Loucy (cell line): Measurements from ENCODE around the gene CENPA.
"Not testable (repeated sequence)": the region's sequence is repeated elsewhere in the genome, so short reads cannot be mapped to it uniquely, and the experiment has no call there.

ENCODE experiments used
- H2AFZ ChIP-seq: fragments of 200-600 bp; sonication (generic); 2 replicates; pipeline ENCODE4 v1.6.0; 2016; ENCODE audit warnings: antibody characterized with exemption, mild to moderate bottlenecking, low read length, moderate library complexity
- H3F3A ChIP-seq: fragments of 200-600 bp; 2 replicates; pipeline ENCODE4 v1.6.0; 2016; ENCODE audit warnings: antibody characterized with exemption, low read depth, mild to moderate bottlenecking
- H3K27me3 ChIP-seq: fragments of 200-600 bp; sonication (generic); 2 replicates; pipeline ENCODE4 v1.6.1; 2014; ENCODE audit warnings: low read length, mild to moderate bottlenecking; ENCODE audit not compliant: insufficient read depth, poor library complexity, severe bottlenecking
- H3K36me3 ChIP-seq: fragments of 200-600 bp; sonication (generic); 2 replicates; pipeline ENCODE4 v1.6.1; 2016; ENCODE audit warnings: low read length; ENCODE audit not compliant: insufficient read depth
- H3K4me1 ChIP-seq: fragments of 200-600 bp; sonication (generic); 2 replicates; pipeline ENCODE4 v1.5.1; 2014; ENCODE audit warnings: low read length, mild to moderate bottlenecking; ENCODE audit not compliant: insufficient read depth, poor library complexity, severe bottlenecking
- H3K4me2 ChIP-seq: fragments of 200-600 bp; sonication (generic); 2 replicates; pipeline ENCODE4 v1.6.0; 2014; ENCODE audit warnings: antibody characterized with exemption, low read length, low read depth, mild to moderate bottlenecking; ENCODE audit not compliant: poor library complexity, severe bottlenecking
- H3K4me3 ChIP-seq: fragments of 200-600 bp; sonication (generic); 2 replicates; pipeline ENCODE4 v1.5.1; 2014; ENCODE audit warnings: low read length, mild to moderate bottlenecking, mixed read lengths; ENCODE audit not compliant: poor library complexity, severe bottlenecking
- H3K79me2 ChIP-seq: fragments of 200-600 bp; sonication (generic); 2 replicates; pipeline ENCODE4 v1.6.1; 2014; ENCODE audit warnings: low read length; ENCODE audit not compliant: insufficient read depth
- H3K9ac ChIP-seq: fragments of 200-600 bp; sonication (generic); 2 replicates; pipeline ENCODE4 v1.6.0; 2014; ENCODE audit warnings: mild to moderate bottlenecking, low read depth, low read length, moderate library complexity; ENCODE audit not compliant: poor library complexity, severe bottlenecking
- H3K9me2 ChIP-seq: fragments of 200-600 bp; sonication (generic); replicated peaks from 2 replicates; pipeline ENCODE4 v1.6.1; 2016; ENCODE audit warnings: low read depth, low read length, mixed read lengths
- H3K9me3 ChIP-seq: fragments of 200-600 bp; sonication (generic); 2 replicates; pipeline ENCODE4 v1.6.1; 2014; ENCODE audit warnings: mild to moderate bottlenecking, antibody characterized with exemption, low read length, low read depth; ENCODE audit not compliant: insufficient read depth
- H4K20me1 ChIP-seq: fragments of 200-600 bp; sonication (generic); 2 replicates; pipeline ENCODE4 v1.6.0; 2014; ENCODE audit warnings: antibody characterized with exemption, low read length, mild to moderate bottlenecking; ENCODE audit not compliant: insufficient read depth, poor library complexity, severe bottlenecking
- CTCF ChIP-seq: fragments of 200-600 bp; sonication (generic); conservative IDR thresholded peaks from 2 replicates; pipeline ENCODE4 v1.5.1; 2014; ENCODE audit warnings: mild to moderate bottlenecking, antibody characterized with exemption, low read length
- EZH2phosphoT487 ChIP-seq: fragments of 200-600 bp; IDR thresholded peaks from 2 replicates; pipeline ENCODE4 v1.6.1; 2018; ENCODE audit warnings: antibody characterized with exemption, mild to moderate bottlenecking, moderate library complexity, borderline replicate concordance

The CENPA gene

GRCh38 chr2:26811791-26812694, 26.2 kb downstream of the CENPA start:
- Histone ChIP-seq H3K9ac (no peak overlapping the region), H4K20me1 (no peaks in the 10 kb centered on the region)

GRCh38 chr2:26812731-26813130, 26.9 kb downstream of the CENPA start:
- H3F3A ChIP-seq: no peaks in the 10 kb centered on the region
- no peak overlapping the region for H2AFZ ChIP-seq
- H3K9me2 ChIP-seq: no peaks in the 10 kb centered on the region
- TF ChIP-seq CTCF (no peak), EZH2phosphoT487 (no peak)
- no peaks in the 10 kb centered on the region for H3K27me3 ChIP-seq
- H3K36me3 ChIP-seq: no peaks in the 10 kb centered on the region
- H3K4me1 ChIP-seq: no peaks in the 10 kb centered on the region
- H4K20me1 ChIP-seq: no peaks in the 10 kb centered on the region
- H3K9ac ChIP-seq: no peak overlapping the region
- H3K4me3 ChIP-seq: no peak overlapping the region
- no peaks in the 10 kb centered on the region for H3K9me3 ChIP-seq
- no peak overlapping the region for H3K4me2 ChIP-seq
- H3K79me2 ChIP-seq: no peaks in the 10 kb centered on the region

More at GRCh38 chr2:26811791-26812694, 26.2 kb downstream of the CENPA start:
- Histone ChIP-seq H3K9me2 (no peaks in the 10 kb centered on the region), H3K27me3 (no peaks in the 10 kb centered on the region), H3F3A (no peaks in the 10 kb centered on the region), H3K36me3 (no peaks in the 10 kb centered on the region), H3K4me3 (no peak overlapping the region), H2AFZ (no peak overlapping the region), H3K4me1 (no peaks in the 10 kb centered on the region), H3K9me3 (no peaks in the 10 kb centered on the region), H3K79me2 (no peaks in the 10 kb centered on the region), H3K4me2 (no peak overlapping the region)
- TF ChIP-seq CTCF: no peak
- TF ChIP-seq EZH2phosphoT487: no peak

GRCh38 chr2:26814072-26814765, 28.4 kb downstream of the CENPA start:
- not testable (repeated sequence) for H3K4me3 ChIP-seq, H2AFZ ChIP-seq, H3K9me3 ChIP-seq, H3K4me2 ChIP-seq, H4K20me1 ChIP-seq, H3K4me1 ChIP-seq, H3K79me2 ChIP-seq, H3K9ac ChIP-seq, H3K27me3 ChIP-seq, H3F3A ChIP-seq, H3K36me3 ChIP-seq, H3K9me2 ChIP-seq
